ENCODE measurements around the gene RUSF1. TPM values are rescaled to one million over a fixed set of nuclear protein-coding genes. Genes with fewer than 3 reads are reported as not detected.
A peak's percentile ranks its signal among the peaks of the same experiment; 100 is the strongest.
"Not testable (repeated sequence)": the region's sequence is repeated elsewhere in the genome, so short reads cannot be mapped to it uniquely, and the experiment has no call there.

RUSF1 gene
- total RNA-seq, 2 experiments from 2014 or later, result 39.5 to 43.7 TPM

DNA sequence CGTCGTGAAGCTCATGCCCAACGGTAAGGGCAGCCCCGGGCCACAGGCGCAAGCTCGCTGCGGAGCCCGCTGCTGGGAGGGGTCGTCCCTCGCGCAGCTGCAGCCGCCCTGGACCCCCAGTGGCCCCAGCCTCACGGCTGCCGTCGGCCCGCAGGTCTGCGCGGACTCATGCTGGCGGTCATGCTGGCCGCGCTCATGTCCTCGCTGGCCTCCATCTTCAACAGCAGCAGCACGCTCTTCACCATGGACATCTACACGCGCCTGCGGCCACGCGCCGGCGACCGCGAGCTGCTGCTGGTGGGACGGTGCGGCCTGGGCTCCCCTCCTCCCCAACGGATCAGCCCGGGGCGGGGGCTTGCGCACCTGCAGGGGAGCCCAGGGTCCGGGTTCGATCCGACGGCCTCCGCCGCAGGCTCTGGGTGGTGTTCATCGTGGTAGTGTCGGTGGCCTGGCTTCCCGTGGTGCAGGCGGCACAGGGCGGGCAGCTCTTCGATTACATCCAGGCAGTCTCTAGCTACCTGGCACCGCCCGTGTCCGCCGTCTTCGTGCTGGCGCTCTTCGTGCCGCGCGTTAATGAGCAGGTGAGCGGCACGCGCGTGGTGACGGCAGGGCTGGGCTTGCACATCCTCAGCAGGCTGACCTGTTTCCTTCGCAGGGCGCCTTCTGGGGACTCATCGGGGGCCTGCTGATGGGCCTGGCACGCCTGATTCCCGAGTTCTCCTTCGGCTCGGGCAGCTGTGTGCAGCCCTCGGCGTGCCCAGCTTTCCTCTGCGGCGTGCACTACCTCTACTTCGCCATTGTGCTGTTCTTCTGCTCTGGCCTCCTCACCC lies 19.5 kb downstream of the RUSF1 start:
- Mint-ChIP-seq H3K27ac (no peak overlapping the region), H3K36me3 (ENCODE audit: low read depth) (peaks cover 5% of the 10 kb centered on the region), H3K4me3 (peak overlapping the region; percentile 41), H3K9me3 (no peaks in the 10 kb centered on the region), H3K4me1 (peaks cover 6% of the 10 kb centered on the region), H3K27me3 (peaks cover 6% of the 10 kb centered on the region)
- no peak for DNase-seq
- CTCF ChIA-PET, result interaction anchor here (1.1 to 2.1 kb wide), 5 partner anchors 9 to 373 kb away, joined by 3 to 6 read pairs (median 4); partner anchors contain the start of gene RUSF1
- POLR2A ChIA-PET, result no interaction called here

DNA sequence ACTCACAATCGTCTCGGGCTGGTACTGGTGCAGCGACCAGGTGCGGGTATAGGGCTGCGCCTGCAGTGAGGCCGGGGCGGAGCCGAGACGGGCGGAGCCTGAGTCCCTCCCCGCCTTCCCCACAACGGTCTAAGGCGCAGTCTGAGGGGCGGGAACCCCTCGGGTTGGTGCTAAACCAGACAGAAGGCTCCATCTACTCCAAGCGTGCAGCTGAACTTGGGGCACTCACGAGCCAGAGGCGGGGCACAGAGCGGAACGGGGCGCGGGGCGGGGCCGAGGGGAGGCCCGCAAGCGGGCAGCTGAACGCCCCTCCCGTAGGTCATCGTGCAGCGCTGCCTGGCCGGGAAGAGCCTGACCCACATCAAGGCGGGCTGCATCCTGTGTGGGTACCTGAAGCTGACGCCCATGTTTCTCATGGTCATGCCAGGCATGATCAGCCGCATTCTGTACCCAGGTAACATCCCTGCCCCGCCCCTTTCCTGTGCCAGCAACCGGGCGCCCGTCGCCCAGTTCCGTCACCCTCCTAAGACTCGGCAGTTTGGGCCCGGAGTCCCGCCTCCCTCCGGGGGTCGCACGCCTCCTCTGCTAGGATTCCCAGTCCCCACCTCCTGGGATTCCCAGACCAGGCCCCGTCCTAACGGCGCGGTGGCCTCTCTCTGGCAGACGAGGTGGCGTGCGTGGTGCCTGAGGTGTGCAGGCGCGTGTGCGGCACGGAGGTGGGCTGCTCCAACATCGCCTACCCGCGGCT lies 20.3 kb downstream of the RUSF1 start:
- Mint-ChIP-seq H3K4me1 (peaks cover 6% of the 10 kb centered on the region), H3K4me3 (peak overlapping the region; percentile 84), H3K27ac (peak overlapping the region; percentile 80), H3K9me3 (no peaks in the 10 kb centered on the region), H3K36me3 (ENCODE audit: low read depth) (peaks cover 2% of the 10 kb centered on the region), H3K27me3 (peaks cover 6% of the 10 kb centered on the region)
- ChIA-PET CTCF (interaction anchor here (1.0 to 2.1 kb wide), 7 partner anchors 9 to 373 kb away, joined by 3 to 6 read pairs (median 4); partner anchors contain the start of gene RUSF1), POLR2A (no interaction called here)
- peak; percentile 69 for DNase-seq

DNA sequence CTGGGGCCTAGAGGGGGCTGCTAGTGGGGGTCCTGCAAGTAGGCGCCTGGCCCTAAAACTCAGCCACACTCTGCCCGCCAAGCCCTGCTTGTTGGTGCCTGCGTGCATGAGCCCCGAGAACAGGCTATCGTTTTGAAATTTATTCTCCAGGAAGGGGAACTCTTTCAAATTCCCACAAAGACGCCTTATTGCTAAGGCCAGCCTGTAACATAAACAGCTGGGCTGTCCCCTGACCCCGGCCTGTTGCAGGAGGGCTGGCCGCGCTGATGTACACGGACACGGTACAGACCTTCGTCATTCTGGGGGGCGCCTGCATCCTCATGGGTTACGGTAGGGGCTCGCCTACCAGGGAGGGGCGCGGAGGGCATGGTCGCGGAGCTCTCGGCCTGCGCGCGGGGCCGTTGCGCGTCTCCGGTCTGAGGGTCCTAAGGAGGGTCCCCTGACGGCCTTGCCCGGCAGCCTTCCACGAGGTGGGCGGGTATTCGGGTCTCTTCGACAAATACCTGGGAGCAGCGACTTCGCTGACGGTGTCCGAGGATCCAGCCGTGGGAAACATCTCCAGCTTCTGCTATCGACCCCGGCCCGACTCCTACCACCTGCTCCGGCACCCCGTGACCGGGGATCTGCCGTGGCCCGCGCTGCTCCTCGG lies 21.0 kb downstream of the RUSF1 start:
- POLR2A ChIA-PET, result no interaction called here
- DNase-seq, result no peak
- CTCF ChIA-PET, result interaction anchor here (1.0 to 2.1 kb wide), 4 partner anchors 8 to 27 kb away, joined by 3 to 6 read pairs (median 4); partner anchors contain the start of gene RUSF1
- Mint-ChIP-seq H3K9me3 (no peaks in the 10 kb centered on the region), H3K4me1 (peaks cover 6% of the 10 kb centered on the region), H3K4me3 (peak overlapping the region; percentile 84), H3K27ac (peak overlapping the region; percentile 80), H3K27me3 (peaks cover 6% of the 10 kb centered on the region), H3K36me3 (ENCODE audit: low read depth) (peaks cover 2% of the 10 kb centered on the region)

DNA sequence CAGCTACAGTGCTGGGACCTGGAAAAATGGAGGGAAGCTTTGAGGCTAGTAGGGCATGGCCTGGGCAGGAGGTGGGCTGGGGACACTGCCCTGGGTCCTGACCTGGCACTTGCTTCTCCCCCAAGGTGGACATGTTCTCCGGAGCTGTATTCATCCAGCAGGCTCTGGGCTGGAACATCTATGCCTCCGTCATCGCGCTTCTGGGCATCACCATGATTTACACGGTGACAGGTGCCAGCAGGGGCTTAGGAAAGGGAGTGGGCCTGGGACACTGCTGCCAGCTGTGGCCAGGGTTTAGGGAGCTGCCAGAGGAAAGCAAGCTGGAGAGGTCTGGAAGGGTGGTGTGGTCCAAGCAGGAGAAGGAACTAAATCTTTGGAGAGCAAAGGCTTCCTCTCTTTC lies 22.1 kb downstream of the RUSF1 start:
- Mint-ChIP-seq H3K27ac (no peak overlapping the region), H3K9me3 (no peaks in the 10 kb centered on the region), H3K27me3 (peaks cover 10% of the 10 kb centered on the region), H3K4me3 (no peak overlapping the region), H3K36me3 (ENCODE audit: low read depth) (peaks cover 2% of the 10 kb centered on the region), H3K4me1 (peaks cover 6% of the 10 kb centered on the region)
- ChIA-PET CTCF (interaction anchor here (2.1 kb wide), 1 partner anchor 9 kb away, joined by 6 read pairs; no protein-coding TSS in a partner anchor), POLR2A (interaction anchor here (0.6 kb wide), 1 partner anchor 7 kb away, joined by 3 read pairs; no protein-coding TSS in a partner anchor)
- no peak for DNase-seq

DNA sequence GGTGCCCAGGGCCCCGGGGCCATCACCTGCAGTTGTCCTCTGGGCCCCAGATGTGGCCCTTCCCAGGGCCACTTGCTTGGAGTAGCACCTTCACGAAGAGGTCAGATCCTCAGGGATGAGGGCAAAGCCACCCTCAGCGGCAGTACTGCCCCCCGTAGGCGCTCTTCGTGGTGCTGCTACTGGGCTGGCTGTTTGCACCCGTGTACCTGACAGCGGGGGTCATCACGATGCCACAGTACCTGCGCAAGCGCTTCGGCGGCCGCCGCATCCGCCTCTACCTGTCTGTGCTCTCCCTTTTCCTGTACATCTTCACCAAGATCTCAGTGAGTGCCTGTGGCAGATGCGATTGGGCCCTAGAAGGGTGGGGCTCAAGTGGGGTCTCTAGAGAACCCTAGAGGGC lies 22.6 kb downstream of the RUSF1 start:
- H3K9me3 Mint-ChIP-seq, result no peaks in the 10 kb centered on the region
- H3K4me1 Mint-ChIP-seq, result peaks cover 6% of the 10 kb centered on the region
- ChIA-PET CTCF (interaction anchor here (2.1 kb wide), 1 partner anchor 8 kb away, joined by 6 read pairs; no protein-coding TSS in a partner anchor), POLR2A (no interaction called here)
- H3K4me3 Mint-ChIP-seq, result no peak overlapping the region
- peaks cover under 1% of the 10 kb centered on the region for H3K36me3 Mint-ChIP-seq (ENCODE audit: low read depth)
- H3K27ac Mint-ChIP-seq, result no peak overlapping the region
- H3K27me3 Mint-ChIP-seq, result peaks cover 14% of the 10 kb centered on the region
- no peak for DNase-seq

DNA sequence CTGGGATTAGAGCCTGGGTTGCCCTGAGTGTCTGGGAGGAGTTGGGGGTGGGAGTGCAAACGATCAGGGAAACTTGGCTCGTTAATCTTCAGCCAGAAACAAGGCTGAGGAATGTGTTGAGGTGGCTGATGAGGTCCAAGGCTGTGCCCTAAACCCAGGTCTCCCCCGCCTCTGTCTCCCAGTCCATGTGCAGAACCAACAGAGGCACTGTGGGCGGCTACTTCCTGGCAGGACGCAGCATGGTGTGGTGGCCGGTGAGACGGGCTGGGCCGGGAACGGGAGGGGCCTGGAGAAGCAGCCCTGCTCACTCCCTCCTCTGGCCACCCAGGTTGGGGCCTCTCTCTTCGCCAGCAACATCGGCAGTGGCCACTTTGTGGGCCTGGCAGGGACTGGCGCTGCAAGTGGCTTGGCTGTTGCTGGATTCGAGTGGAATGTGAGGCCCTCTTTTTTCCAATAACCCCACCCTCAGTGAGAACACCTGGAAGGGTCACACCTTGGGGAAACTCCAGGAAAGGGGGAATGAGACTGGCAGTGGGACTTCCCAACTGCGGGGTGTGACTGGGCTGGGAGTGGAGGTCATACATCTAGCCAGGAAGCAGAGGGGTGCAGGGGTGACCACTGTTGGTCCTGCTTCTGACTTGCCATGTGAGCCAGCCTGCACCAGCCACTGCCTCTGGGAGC lies 23.6 kb downstream of the RUSF1 start:
- Mint-ChIP-seq H3K36me3 (ENCODE audit: low read depth) (no peaks in the 10 kb centered on the region), H3K27me3 (peaks cover 18% of the 10 kb centered on the region), H3K4me3 (no peak overlapping the region), H3K9me3 (no peaks in the 10 kb centered on the region), H3K4me1 (peaks cover 6% of the 10 kb centered on the region), H3K27ac (no peak overlapping the region)
- no peak for DNase-seq
- ChIA-PET POLR2A (no interaction called here), CTCF (no interaction called here)

DNA sequence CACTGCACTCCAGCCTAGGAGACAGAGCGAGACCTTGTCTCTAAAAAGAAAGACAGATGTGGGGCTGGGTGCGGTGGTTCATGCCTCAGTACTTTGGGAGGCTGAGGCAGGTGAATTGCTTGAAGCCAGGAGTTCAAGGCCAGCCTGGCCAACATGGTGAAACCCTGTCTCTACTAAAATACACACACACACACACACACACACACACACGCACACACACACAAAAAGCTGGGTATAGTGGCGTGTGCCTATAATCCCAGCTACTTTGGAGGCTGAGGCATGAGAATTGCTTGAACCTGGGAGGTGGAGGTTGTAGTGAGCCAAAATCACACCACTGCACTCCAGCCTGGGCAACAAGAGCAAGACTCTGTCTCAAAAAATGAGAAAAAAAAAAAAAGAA lies 24.1 kb downstream of the RUSF1 start:
- H3K4me3 Mint-ChIP-seq; H3K9me3 Mint-ChIP-seq; H3K4me1 Mint-ChIP-seq; DNase-seq; POLR2A ChIA-PET; H3K36me3 Mint-ChIP-seq (ENCODE audit: low read depth); H3K27ac Mint-ChIP-seq: not testable (repeated sequence)
- peaks cover 19% of the 10 kb centered on the region for H3K27me3 Mint-ChIP-seq
- CTCF ChIA-PET, result interaction anchor here (0.9 kb wide), 1 partner anchor 9 kb away, joined by 3 read pairs; no protein-coding TSS in a partner anchor

DNA sequence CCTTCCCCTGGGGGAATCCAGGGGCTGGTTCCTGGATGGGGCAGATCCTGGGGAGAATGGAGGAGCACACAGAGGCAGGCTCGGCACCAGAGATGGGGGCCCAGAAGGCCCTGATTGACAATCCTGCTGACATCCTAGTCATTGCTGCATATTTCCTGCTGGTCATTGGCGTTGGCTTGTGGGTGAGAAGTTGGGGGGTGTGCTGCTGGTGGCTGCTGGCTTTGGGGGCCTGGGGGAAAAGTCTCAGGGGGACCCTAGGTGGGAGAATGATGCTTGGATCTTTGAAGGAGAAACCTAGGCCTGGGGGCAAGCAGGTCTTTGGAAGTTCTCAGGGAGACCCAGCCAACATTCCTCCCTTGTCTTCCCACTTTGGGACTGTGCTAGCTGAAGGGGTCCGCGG lies 25.1 kb downstream of the RUSF1 start, which contains the start of gene SLC5A2:
SLC5A2 (plus strand) TSS at position 43 of the 400 bp plus-strand sequence; CDS start at position 57, 14 bp downstream.
- Mint-ChIP-seq H3K27ac (no peak within 1 kb of the TSS), H3K36me3 (ENCODE audit: low read depth) (no peaks in the 10 kb centered on the region), H3K4me3 (no peak within 1 kb of the TSS), H3K27me3 (peaks cover 20% of the 10 kb centered on the region), H3K4me1 (peaks cover 7% of the 10 kb centered on the region), H3K9me3 (no peaks in the 10 kb centered on the region)
- ChIA-PET CTCF (interaction anchor here (0.9 kb wide), 1 partner anchor 22 kb away, joined by 3 read pairs; no protein-coding TSS in a partner anchor), POLR2A (no interaction called here)
- no peak for DNase-seq

DNA sequence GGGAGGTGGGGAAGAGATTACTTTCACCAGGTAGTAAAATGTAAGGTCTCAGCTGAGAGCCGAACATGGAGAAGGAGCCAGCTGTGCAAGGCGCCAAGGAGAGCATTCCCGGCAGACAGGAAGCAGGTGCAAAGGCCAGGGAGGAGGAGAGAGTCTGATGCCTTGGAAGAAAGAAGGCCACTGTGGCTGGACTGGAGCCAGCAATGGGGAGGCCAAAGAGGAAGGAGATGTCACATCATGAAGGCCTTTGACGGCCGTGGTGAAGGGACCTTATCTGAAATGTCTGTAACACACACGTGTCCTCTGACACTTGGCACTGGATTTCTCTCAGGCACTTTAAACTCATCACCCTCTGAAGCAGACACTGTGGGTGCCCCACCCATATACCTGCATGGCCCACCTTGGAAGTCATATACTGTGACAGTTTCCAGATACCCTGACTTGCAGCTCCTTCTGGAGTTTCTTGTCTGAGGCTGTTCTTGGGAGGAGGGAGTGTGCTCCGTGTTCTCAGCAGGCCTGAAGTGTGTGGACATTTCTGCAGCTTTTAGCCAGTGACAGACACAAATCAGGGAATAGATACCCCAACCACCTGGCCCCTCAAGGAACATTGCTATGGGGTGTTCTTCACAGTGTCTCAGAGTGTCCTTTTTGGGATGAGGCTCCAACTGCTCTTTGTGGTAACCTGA lies 27.2 kb downstream of the RUSF1 start:
- no peaks in the 10 kb centered on the region for H3K9me3 Mint-ChIP-seq
- H3K27ac Mint-ChIP-seq, result no peak overlapping the region
- H3K4me1 Mint-ChIP-seq, result peaks cover 18% of the 10 kb centered on the region
- DNase-seq, result no peak
- CTCF ChIA-PET, result interaction anchor here (0.6 kb wide), 1 partner anchor 36 kb away, joined by 3 read pairs; no protein-coding TSS in a partner anchor
- H3K4me3 Mint-ChIP-seq, result no peak overlapping the region
- POLR2A ChIA-PET, result no interaction called here
- no peaks in the 10 kb centered on the region for H3K36me3 Mint-ChIP-seq (ENCODE audit: low read depth)
- H3K27me3 Mint-ChIP-seq, result peaks cover 28% of the 10 kb centered on the region

DNA sequence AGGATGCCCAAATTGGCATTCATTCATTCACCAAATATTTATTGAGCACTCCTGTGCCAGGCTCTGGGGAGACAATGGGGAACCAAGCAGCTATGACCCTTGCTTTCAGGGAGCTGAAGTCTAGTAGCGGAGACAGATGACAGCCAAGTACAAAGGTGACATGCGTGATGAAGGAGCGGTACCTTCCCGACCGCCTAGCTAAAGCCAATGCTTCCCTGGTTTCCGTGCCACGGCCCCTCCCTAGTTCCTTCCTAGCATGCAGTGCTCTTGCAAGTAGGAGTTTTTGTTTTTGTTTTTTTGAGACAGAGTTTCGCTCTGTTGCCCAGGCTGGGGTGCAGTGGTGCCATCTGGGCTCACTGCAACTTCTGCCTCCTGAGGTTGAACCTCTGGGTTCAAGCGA lies 28.4 kb downstream of the RUSF1 start:
- H3K36me3 Mint-ChIP-seq (ENCODE audit: low read depth), result no peaks in the 10 kb centered on the region
- ChIA-PET POLR2A (no interaction called here), CTCF (interaction anchor here (0.6 to 4.4 kb wide), 3 partner anchors 9 to 20 kb away, joined by 3 to 33 read pairs (median 4); partner anchors contain the start of gene ARMC5)
- H3K4me3 Mint-ChIP-seq, result no peak overlapping the region
- H3K27me3 Mint-ChIP-seq, result peaks cover 29% of the 10 kb centered on the region
- H3K27ac Mint-ChIP-seq, result no peak overlapping the region
- no peaks in the 10 kb centered on the region for H3K9me3 Mint-ChIP-seq
- DNase-seq, result no peak
- peaks cover 19% of the 10 kb centered on the region for H3K4me1 Mint-ChIP-seq

DNA sequence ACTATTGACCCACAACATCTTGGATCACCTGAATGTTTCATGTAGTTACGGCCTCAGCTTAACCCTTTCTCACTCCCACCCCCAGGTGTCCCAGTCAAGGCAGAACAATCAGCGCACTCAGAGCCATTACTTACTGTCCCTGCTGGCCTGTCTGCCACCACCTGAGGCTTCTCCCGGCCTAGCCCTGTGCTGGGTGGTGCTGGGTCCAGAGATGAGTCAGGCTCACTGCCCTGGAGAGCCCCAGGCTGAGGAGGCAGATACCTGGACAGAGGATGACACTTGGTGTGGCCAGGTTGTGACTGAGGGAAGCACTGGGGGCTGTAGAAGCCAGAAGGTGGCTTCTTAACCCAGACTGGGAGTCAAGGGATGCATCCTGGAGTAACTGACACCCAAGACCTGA lies 29.2 kb downstream of the RUSF1 start:
- Mint-ChIP-seq H3K36me3 (ENCODE audit: low read depth) (no peaks in the 10 kb centered on the region), H3K27me3 (peaks cover 35% of the 10 kb centered on the region), H3K27ac (no peak overlapping the region), H3K4me3 (no peak overlapping the region), H3K9me3 (no peaks in the 10 kb centered on the region), H3K4me1 (peaks cover 19% of the 10 kb centered on the region)
- ChIA-PET POLR2A (interaction anchor here (0.6 kb wide), 1 partner anchor 7 kb away, joined by 3 read pairs; no protein-coding TSS in a partner anchor), CTCF (interaction anchor here (0.7 to 4.4 kb wide), 3 partner anchors 9 to 673 kb away, joined by 3 to 33 read pairs (median 4); partner anchors contain the start of gene ARMC5)
- no peak for DNase-seq

Measured in activated CD4-positive, alpha-beta T cell treated with anti-CD3 and anti-CD28 coated beads, Interleukin-2, amount 10 ng/mL, durations not matched to agents 7 days and 5 days (primary cell).